Keratinocyte (primary cell): Measurements from ENCODE around the gene TAP2. TPM values are rescaled to one million over a fixed set of nuclear protein-coding genes. Genes with fewer than 3 reads are reported as not detected.
A peak's percentile ranks its signal among the peaks of the same experiment; 100 is the strongest.

Experiments used
- DNase-seq: peaks from one replicate; pipeline ENCODE4 v3.0.0-alpha.2; 2011; ENCODE audit warnings: low read depth, missing footprints, low spot score
- FAIRE-seq: peaks from 2 replicates; lab custom pipeline; 2011; peaks lifted over from hg19 to GRCh38; lab: Jason Lieb, UNC
- H2AFZ ChIP-seq: 2 replicates; pipeline ENCODE4 v1.6.0; 2012; ENCODE audit warnings: low read length, control low read depth, inconsistent platforms; ENCODE audit not compliant: control insufficient read depth
- H3K27ac ChIP-seq: 2 replicates; pipeline ENCODE4 v1.5.1; 2011; ENCODE audit warnings: low read length; ENCODE audit not compliant: control insufficient read depth, insufficient read depth
- H3K27me3 ChIP-seq: 3 replicates; pipeline ENCODE4 v1.6.0; 2011; ENCODE audit warnings: low read length; ENCODE audit not compliant: control insufficient read depth, insufficient read depth; ENCODE audit errors: extremely low read depth
- H3K36me3 ChIP-seq, 2 experiments: 2 replicates in 1 of 2; 3 replicates in 1 of 2; pipeline ENCODE4 v1.5.1; 2011; ENCODE audit warnings: low read length in 2 of 2, mild to moderate bottlenecking in 1 of 2; ENCODE audit not compliant: control insufficient read depth in 2 of 2, insufficient read depth in 2 of 2; ENCODE audit errors: extremely low read depth in 1 of 2
- H3K4me1 ChIP-seq: 3 replicates; pipeline ENCODE4 v1.5.1; 2011; ENCODE audit warnings: low read length; ENCODE audit not compliant: control insufficient read depth, insufficient read depth; ENCODE audit errors: extremely low read depth
- H3K4me2 ChIP-seq: 3 replicates; pipeline ENCODE4 v1.6.0; 2011; ENCODE audit warnings: low read depth, low read length; ENCODE audit not compliant: control insufficient read depth, insufficient read depth; ENCODE audit errors: extremely low read depth
- H3K4me3 ChIP-seq, 3 experiments: fragments of 200-600 bp in 1 of 3; sonication (generic) in 1 of 3; 2 replicates in 2 of 3; 3 replicates in 1 of 3; pipeline ENCODE4 v1.5.1; 2011 to 2016; ENCODE audit warnings: low read length in 3 of 3, mild to moderate bottlenecking in 3 of 3, control low read depth in 2 of 3, inconsistent platforms in 1 of 3, low read depth in 1 of 3, mixed read lengths in 1 of 3, mixed run types in 1 of 3, moderate library complexity in 1 of 3; ENCODE audit not compliant: control insufficient read depth in 2 of 3, insufficient read depth in 2 of 3; ENCODE audit errors: extremely low read depth in 1 of 3
- H3K79me2 ChIP-seq: 2 replicates; pipeline ENCODE4 v1.6.0; 2012; ENCODE audit warnings: low read length; ENCODE audit not compliant: control insufficient read depth, insufficient read depth
- H3K9ac ChIP-seq: 3 replicates; pipeline ENCODE4 v1.6.0; 2011; ENCODE audit warnings: low read length; ENCODE audit not compliant: control insufficient read depth, insufficient read depth; ENCODE audit errors: extremely low read depth
- H3K9me1 ChIP-seq: 3 replicates; pipeline ENCODE4 v1.6.0; 2011; ENCODE audit warnings: low read length; ENCODE audit not compliant: control insufficient read depth, insufficient read depth; ENCODE audit errors: extremely low read depth
- H3K9me3 ChIP-seq: 2 replicates; pipeline ENCODE4 v1.5.1; 2012; ENCODE audit warnings: low read depth, low read length; ENCODE audit not compliant: control insufficient read depth
- H4K20me1 ChIP-seq: 3 replicates; pipeline ENCODE4 v1.6.0; 2011; ENCODE audit warnings: low read length; ENCODE audit not compliant: control insufficient read depth, insufficient read depth; ENCODE audit errors: extremely low read depth
- CTCF ChIP-seq, 3 experiments: IDR thresholded peaks in 1 of 3; conservative IDR thresholded peaks in 1 of 3; optimal IDR thresholded peaks in 1 of 3; 2 replicates in 2 of 3; 3 replicates in 1 of 3; pipeline versions ENCODE3 to v1.5.1; 2011; ENCODE audit warnings: low read length in 3 of 3, mild to moderate bottlenecking in 3 of 3, moderate library complexity in 2 of 3, control low read depth in 1 of 3, inconsistent platforms in 1 of 3; ENCODE audit not compliant: insufficient read depth in 2 of 3; ENCODE audit errors: extremely low read depth in 1 of 3
- EZH2 ChIP-seq: IDR thresholded peaks from one replicate; pipeline ENCODE4 v1.6.1; 2012; ENCODE audit warnings: inconsistent platforms, mild to moderate bottlenecking, low read length, moderate library complexity
- dilution Hi-C: fragments of 300-500 bp; cut with MboI; formaldehyde crosslinking; loops from one replicate; pipeline ENCODE4 v1.7.0; 2020; ENCODE audit warnings: low sequenced_read_pairs; ENCODE audit not compliant: extremely low pct_ligation_motif_present
- polyA plus RNA-seq, 5 experiments: library from polyadenylated mRNA; depleted of rRNA in 3 of 5; stranded (reverse) in 3 of 5; stranded (forward) in 1 of 5; unstranded in 1 of 5; fragments of >200 nt; gene quantifications; 1 replicate in 1 of 5; 2 replicates in 3 of 5; 3 replicates in 1 of 5; pipeline versions ENCODE4 v1.2.1 to v1.2.3, GENCODE V29; 2011 to 2012; ENCODE audit warnings: missing spikeins in 2 of 5, low read depth in 1 of 5, low replicate concordance in 1 of 5

Gene TAP2
- polyA plus RNA-seq, 1 donor (not counting 4 experiments of a cell fraction or from before 2014, with no cell fraction given): 50.7 TPM

DNA sequence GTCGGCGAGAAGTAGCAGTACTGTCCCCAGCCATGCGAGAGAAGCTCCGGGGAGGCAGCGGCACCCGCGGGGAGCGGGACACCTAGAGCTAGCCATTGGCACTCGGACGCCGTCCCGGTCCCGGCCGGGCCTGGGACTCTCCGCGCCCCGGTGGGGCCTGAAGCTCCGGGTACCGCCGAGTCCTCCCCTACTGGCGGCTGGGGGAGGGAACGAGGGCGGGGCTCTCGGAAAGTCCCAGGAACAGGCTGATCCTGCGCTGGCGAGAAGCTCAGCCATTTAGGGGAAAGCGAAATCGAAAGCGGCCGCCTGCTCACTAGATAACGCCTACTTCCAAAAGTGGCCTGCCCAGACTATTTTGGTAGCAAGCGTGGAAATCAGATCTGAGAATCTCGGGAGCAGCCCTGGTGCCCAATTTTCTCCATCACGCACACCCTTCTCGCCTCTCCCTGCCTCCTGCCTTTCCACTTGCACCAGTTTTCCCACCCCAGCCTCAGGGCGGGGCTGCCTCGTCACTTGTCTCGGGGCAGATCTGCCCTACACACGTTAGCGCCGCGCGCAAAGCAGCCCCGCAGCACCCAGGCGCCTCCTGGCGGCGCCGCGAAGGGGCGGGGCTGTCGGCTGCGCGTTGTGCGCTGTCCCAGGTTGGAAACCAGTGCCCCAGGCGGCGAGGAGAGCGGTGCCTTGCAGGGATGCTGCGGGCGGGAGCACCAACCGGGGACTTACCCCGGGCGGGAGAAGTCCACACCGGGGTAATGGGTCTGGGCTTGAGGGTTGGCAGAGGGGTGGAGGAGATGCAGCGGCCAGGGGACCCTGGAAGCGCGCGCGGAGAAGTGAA lies 15.2 kb upstream of the TAP2 start, which contains the start of the genes PSMB9 and TAP1:
PSMB9 (plus strand) TSS at position 652 of the 835 bp plus-strand sequence; CDS start at position 690, 38 bp downstream.
TAP1 (minus strand) TSS at position 164 of the 835 bp plus-strand sequence; CDS start at position 96, 68 bp downstream.
- Histone ChIP-seq H3K9me3 (no peaks in the 10 kb centered on the region), H2AFZ (peak within 1 kb of the TSS; percentile 97), H3K36me3 (peaks cover 13 to 15% of the 10 kb centered on the region in 2 experiments), H3K27ac (peak within 1 kb of the TSS; percentile 95), H3K4me2 (peak within 1 kb of the TSS; percentile 92), H3K9ac (peak within 1 kb of the TSS; percentile 93), H3K9me1 (no peaks in the 10 kb centered on the region), H3K4me1 (peaks cover 24% of the 10 kb centered on the region), H3K4me3 (peak within 1 kb of the TSS; percentile 84 to 89 (median 86)), H3K27me3 (no peaks in the 10 kb centered on the region), H3K79me2 (peaks cover 21% of the 10 kb centered on the region), H4K20me1 (no peaks in the 10 kb centered on the region)
- TF ChIP-seq CTCF (optimal IDR thresholded peaks at IDR 0.05 in 1 of 3, IDR thresholded peaks at IDR 0.05 in 1 of 3, conservative IDR thresholded peaks at IDR 0.05 in 1 of 3; ENCODE audit: extremely low read depth in 1 of 3, insufficient read depth in 2 of 3, low read length in 3 of 3): peak; percentile 59 to 83 (median 81)
- no peak for TF ChIP-seq EZH2
- FAIRE-seq: peak; percentile 41
- dilution Hi-C loops: no loop called here
- peak; percentile 76 for DNase-seq

DNA sequence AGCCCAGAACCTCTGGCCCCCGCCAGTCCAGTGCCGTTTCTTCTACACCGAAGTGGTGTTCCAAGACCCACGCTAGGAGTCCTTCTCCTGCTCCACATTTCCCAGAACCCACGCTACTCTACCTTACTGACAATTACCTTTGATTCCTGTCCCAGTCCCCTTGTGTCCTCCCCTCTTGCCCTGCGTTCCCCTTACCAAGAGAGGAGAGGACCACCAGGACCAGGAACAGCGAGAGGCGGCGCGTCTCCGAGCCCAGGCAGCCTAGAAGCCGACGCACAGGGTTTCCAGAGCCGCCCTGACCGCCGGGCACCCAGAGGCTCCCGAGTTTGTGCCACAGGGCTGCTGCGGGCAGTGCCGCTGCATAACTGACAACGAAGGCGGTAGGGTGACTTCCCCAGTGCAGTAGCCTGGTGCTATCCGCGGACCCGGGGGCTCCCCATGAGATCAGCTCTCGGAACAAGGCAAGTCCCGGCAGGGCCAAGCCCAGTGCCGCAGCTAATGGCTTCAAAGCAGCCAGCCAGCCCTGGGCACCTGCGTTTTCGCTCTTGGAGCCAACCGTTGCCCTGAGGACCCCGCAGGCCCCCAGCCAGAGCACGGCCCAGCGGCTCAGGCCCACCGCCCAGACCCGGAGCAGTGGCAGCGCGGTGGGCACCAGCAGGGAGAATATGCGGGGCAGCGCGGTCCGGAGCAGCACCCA lies 14.5 kb upstream of the TAP2 start:
- Histone ChIP-seq H3K4me2 (peak overlapping the region; percentile 92), H3K79me2 (peaks cover 21% of the 10 kb centered on the region), H3K4me1 (peaks cover 24% of the 10 kb centered on the region), H3K27me3 (no peaks in the 10 kb centered on the region), H4K20me1 (no peaks in the 10 kb centered on the region), H3K9me3 (no peaks in the 10 kb centered on the region), H2AFZ (peak overlapping the region; percentile 68), H3K9me1 (no peaks in the 10 kb centered on the region), H3K36me3 (peaks cover 19 to 22% of the 10 kb centered on the region in 2 experiments), H3K9ac (peak overlapping the region; percentile 93), H3K4me3 (peak overlapping the region; percentile 84 to 89 (median 86)), H3K27ac (peak overlapping the region; percentile 95)
- DNase-seq (no peak), FAIRE-seq (no peak)
- dilution Hi-C loops: no loop called here
- TF ChIP-seq EZH2 (no peak), CTCF (optimal IDR thresholded peaks at IDR 0.05 in 1 of 3, IDR thresholded peaks at IDR 0.05 in 1 of 3, conservative IDR thresholded peaks at IDR 0.05 in 1 of 3; ENCODE audit: extremely low read depth in 1 of 3, insufficient read depth in 2 of 3, low read length in 3 of 3) (no peak)
